NCI-H2107 (cell line): ENCODE measurements around the gene TEKT5.
"Not testable (repeated sequence)": the region's sequence is repeated elsewhere in the genome, so short reads cannot be mapped to it uniquely, and the experiment has no call there.

Experiments used
- DNase-seq: peaks from one replicate; lab custom pipeline; 2025; lab: John Stamatoyannopoulos, UW

Gene TEKT5

GRCh38 chr16:10694830-10695229 lies at the start of gene TEKT5:
TEKT5 (minus strand) TSS chr16:10694930; CDS start chr16:10694873, 57 bp downstream.
- DNase-seq = no peak

GRCh38 chr16:10743610-10744369 lies 49.1 kb upstream of the TEKT5 start, which contains the start of gene NUBP1:
NUBP1 (plus strand) TSS chr16:10743842; CDS start chr16:10743864, 22 bp downstream.
- DNase-seq = peak; percentile 92

- no peak for DNase-seq
Measured at GRCh38 chr16:10743227-10743609, 48.5 kb upstream of the TEKT5 start.

GRCh38 chr16:10741844-10742243 lies 47.1 kb upstream of the TEKT5 start:
- no peak for DNase-seq

GRCh38 chr16:10741249-10741648 lies 46.5 kb upstream of the TEKT5 start:
- not testable (repeated sequence) for DNase-seq

- no peak for DNase-seq
Measured at GRCh38 chr16:10740845-10741208, 46.1 kb upstream of the TEKT5 start.

GRCh38 chr16:10740000-10740844 lies 45.5 kb upstream of the TEKT5 start:
- DNase-seq = no peak

- DNase-seq = no peak
Measured at GRCh38 chr16:10738231-10739077, 43.7 kb upstream of the TEKT5 start.

GRCh38 chr16:10737068-10737625 lies 42.4 kb upstream of the TEKT5 start:
- peak; percentile 39 for DNase-seq

- DNase-seq = no peak
Measured at GRCh38 chr16:10731790-10732189, 37.1 kb upstream of the TEKT5 start.

GRCh38 chr16:10729104-10730048 lies 34.6 kb upstream of the TEKT5 start:
- DNase-seq = peak; percentile 13

- no peak for DNase-seq
Measured at GRCh38 chr16:10728003-10728887, 33.5 kb upstream of the TEKT5 start.

- no peak for DNase-seq
Measured at GRCh38 chr16:10708969-10709368, 14.2 kb upstream of the TEKT5 start.

- DNase-seq = no peak
Measured at GRCh38 chr16:10699756-10700155, 5.0 kb upstream of the TEKT5 start.

- DNase-seq = no peak
Measured at GRCh38 chr16:10694306-10694705, 424 bp downstream of the TEKT5 start.

- no peak for DNase-seq
Measured at GRCh38 chr16:10693889-10694288, 841 bp downstream of the TEKT5 start.

GRCh38 chr16:10692470-10692869 lies 2.3 kb downstream of the TEKT5 start:
- DNase-seq = no peak

GRCh38 chr16:10688726-10689125 lies 6.0 kb downstream of the TEKT5 start:
- DNase-seq = no peak

- no peak for DNase-seq
Measured at GRCh38 chr16:10688291-10688690, 6.4 kb downstream of the TEKT5 start.

GRCh38 chr16:10685709-10686108 lies 9.0 kb downstream of the TEKT5 start:
- no peak for DNase-seq
